HL-60/S4 (cell line): ENCODE data around the gene DYRK1B.

Experiments
- in situ Hi-C: fragments of 300-500 bp; cut with MboI; formaldehyde crosslinking; loops from 2 replicates; pipeline ENCODE4 v1.14.3; 2022; ENCODE audit warnings: low sequenced_read_pairs

Gene DYRK1B

DNA sequence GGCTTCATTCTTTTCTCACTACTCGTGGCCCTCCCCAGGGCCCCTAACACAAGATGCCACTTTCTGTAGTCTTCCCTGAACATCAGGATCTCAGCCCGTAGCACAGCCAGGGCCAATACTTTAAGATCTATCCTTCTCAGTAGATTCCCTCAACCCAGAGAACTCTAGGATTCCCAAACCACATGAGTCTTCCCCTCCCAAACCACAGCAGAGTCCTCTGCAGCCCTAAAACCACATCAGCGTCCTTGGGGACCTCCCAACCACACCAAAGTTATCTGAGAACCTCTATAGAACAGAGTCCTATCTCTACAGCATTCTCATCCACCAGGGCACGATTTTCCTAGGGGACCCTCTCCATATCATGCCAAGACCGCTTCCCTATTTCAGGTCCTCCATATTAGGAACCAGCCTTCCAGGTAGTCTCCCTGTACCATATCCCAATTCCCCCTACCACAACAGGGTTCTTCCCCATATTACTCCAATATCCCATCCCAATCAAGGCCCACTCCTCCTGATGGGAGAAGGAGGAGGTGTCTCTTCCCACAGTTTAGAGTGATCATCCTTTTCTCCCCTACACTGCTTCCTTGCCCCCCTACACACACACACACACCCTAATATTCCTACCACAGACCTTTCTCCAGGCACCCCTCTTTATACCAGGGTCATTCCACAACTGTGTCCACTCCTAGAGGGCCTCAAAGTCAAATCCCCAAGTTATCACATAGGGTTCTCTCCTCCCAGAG lies 1.4 kb downstream of the DYRK1B start:
- in situ Hi-C loops = no loop called here

DNA sequence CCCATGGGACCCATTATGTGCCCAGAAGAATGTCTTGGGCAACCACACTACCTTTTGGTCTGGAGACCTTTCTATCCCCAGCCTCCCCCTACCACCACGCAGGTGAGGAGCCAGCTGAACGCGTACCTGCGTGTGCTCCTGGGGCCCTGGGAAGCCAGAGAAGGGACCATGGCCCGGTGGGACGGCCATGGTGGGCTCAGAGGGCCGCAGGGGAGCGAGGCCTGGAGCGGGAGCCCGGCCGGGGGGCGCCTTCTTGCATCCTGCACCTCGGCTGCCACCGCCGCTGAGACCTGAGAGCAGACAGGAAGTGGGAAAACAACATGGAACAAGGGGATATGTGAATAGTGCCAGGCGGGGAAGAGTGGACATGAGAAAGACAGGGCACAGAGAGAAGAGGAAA lies 2.3 kb downstream of the DYRK1B start:
- in situ Hi-C loops = no loop called here

DNA sequence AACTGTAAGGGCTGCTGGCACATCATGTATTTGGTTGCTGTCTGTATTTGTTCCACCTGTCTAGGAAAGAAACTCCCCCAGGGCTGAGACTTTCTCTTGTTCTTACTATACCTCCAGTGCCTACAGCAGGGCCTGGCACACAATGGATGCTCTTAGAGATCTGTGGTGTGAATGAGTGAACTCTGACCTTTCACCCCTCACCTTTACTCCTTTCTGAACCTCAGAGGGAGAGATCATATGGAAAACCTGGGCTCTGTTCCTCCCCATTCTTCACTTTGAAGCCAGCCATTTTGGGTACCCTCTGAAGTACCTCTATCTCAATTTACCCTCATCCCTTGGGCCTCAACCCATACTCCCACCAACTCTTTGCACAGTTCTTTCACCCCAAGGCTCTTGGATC lies 3.1 kb downstream of the DYRK1B start:
- in situ Hi-C loops = no loop called here

DNA sequence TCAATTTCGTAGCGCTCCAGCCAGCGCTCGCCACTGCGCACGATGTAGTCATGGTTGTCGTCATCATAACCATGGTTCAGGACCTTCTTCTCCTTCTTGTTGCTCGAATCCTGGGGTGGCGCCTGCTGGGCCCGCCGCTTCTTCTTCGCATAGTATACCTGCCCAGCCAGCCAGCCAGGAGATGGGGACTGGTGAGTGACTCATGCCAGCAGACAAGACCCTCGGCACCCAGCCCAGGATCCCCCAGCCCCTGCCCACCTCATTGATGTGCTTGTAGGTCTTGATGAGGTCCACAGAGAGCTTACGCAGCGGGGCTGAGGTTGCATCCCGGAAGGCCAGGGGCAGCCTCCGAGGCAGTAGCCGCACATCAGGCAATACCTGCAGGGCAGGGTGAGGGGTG lies 3.6 kb downstream of the DYRK1B start:
- in situ Hi-C loops = no loop called here

DNA sequence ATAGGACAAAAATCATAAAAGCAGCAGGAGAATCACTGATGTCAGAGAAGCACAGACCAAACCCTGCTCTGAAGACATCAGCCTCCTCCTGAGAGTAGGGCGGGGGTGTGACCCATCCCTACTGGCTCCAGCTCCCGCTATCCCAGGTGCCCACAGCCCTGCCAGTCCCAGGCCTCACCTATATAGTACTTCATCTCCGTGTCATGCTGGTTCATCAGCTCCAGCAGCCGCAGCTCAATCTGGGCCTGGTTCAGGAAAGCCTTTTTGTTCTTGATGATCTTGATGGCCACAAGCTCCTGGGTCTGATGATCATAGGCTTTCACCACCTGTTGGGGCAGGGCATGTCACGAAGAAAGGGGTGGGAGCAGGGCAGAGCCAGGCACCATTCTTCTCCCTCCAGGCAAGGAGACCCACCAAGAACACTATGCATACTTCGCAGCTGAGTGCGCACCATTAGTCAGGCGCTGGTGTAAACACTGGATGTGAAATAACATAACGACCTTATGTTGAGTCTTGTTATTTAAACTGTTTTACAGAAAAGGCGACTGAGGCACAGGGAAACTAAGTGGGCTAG lies 4.2 kb downstream of the DYRK1B start:
- in situ Hi-C loops = no loop called here

DNA sequence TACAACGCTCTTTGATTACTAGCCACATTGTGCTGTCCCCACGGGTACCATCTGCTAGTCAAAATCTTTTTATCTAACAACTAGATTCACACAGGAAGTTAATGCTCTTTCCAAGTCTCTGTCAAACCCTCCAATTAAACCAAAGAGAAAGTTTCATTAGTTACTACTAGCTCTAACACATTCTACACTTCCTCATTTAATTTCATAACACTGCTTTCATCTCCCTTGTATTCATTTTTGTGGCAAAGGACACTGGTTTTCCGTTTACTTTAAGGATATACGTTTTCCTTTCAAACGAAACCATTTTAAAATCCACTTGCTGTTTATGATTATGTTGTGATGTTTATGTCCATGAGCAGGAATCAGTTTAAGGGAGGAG lies 5.3 kb downstream of the DYRK1B start:
- in situ Hi-C loops = no loop called here

DNA sequence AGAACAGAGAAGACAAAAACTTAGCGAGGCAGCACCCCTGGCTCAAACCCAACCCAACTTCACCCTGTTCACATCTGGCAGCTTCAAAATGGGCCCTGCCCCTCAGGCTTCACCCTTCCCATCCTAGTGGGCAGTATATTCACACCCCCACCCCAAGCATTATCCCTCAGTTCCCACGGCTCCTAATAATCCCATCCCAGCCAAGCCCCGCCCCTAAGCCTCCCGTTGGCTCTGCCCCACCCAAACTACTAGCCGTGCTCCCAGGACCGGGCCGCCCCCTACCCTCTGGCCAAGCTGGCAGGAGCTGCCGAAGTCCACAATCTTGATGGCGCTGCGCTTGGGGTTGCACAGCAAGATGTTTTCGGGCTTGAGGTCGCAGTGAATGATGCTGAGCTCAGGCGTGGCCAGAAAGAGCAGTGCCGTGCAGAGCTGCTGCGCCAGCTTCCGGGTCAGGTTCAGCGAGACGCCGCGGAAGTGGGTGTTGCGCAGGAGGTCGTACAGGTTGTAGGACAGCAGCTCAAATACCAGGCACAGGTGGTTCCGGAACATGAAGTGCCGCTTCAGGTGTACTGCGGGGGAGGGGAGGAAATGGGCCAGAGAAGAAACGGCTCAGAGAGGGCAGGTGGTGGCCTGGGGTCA lies 5.8 kb downstream of the DYRK1B start:
- in situ Hi-C loops = no loop called here

DNA sequence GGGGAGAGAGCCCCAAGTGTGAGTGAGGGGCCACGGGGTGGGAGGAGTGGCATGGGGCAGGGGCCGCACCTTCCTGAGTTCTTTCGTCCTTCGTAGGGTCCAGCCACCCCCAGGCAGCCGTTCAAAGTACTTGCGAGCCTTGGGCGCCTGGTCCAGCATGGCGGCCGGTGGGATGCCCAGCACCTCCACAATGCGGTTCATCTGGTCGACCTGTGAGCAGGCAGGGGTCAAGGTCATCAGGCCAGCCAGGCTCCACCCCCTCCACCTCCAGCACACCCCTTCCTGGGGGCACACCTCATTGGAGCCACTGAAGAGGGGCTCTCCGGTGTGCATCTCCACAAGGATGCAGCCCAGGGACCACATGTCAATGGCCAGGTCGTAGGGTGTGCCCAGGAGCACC lies 6.7 kb downstream of the DYRK1B start:
- in situ Hi-C loops = no loop called here

DNA sequence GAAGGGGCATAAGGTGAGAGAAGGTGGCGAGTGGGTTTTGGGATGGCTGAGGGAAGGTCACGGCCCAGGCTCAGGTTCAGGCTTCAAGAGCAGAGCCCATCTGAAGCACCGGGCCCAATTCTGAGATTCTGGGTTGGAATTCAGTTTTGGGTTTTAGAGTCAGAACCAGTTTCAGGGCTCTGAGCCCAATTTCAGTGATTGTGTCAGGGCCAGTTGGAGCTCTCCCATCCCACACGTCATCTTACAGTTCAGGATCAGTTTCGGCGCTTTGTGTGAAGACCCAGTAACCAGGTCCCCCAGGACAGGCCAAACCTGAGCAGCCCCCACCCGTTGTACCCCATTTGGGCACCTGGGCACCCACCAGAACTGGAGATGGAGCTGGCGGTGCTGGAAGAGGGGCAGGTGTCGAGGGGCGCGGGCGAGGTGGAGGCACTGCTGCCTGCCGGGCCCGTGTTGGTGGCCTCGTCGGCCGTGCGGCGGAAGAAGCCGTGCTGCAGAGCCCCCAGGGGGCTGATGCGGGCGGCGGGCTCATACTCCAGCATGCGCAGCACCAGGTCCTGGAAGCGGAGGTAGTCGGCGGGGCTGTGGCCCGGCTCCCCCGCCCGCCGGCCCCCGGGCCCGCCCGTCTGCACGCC lies 7.5 kb downstream of the DYRK1B start:
- in situ Hi-C loops = no loop called here

DNA sequence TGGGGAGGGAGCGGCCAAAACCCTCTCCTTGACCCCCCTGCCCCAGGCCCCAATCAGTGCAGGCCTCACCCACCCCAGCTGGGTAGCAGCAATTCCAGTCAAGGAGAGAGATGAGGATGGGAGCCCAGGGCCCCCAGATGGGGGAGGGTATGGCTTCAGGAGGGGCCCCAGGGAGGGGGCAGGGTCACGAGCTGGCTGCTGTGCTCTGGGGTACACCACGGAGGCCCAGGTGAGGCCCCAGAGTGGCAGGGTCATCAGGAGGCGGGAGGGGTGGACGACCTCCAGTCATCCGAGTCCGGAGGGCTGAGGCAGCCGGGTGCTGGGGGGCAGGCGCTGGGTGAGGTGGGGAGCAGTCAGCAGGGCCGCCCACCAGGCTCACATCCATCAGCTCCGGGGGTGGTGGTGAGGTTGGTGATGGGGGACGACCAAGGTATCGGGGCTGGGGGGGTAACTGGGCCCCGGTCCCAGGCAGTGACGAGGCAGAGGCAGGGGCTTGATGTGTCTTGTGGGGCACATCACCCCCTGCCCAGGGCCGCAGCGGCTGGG lies 8.4 kb downstream of the DYRK1B start:
- in situ Hi-C loops = no loop called here

DNA sequence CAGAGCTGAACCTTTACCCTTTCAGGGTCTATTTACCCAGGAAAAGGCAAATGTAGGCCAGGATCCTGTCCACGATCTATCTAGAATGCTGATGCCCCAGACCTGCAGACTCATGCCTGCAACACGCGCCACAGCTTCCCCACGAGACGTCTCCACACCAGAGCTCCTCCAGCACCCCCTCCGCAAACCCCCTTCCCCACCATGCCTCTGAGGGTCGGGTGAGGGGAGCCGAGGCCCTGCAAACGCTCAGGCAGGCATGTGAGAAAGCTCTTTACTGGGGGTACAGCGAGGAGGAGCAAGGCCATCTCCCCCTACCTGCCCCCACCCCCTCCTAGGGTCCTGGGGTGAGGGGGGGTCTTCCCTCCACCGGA lies 8.9 kb downstream of the DYRK1B start:
- in situ Hi-C loops = no loop called here

DNA sequence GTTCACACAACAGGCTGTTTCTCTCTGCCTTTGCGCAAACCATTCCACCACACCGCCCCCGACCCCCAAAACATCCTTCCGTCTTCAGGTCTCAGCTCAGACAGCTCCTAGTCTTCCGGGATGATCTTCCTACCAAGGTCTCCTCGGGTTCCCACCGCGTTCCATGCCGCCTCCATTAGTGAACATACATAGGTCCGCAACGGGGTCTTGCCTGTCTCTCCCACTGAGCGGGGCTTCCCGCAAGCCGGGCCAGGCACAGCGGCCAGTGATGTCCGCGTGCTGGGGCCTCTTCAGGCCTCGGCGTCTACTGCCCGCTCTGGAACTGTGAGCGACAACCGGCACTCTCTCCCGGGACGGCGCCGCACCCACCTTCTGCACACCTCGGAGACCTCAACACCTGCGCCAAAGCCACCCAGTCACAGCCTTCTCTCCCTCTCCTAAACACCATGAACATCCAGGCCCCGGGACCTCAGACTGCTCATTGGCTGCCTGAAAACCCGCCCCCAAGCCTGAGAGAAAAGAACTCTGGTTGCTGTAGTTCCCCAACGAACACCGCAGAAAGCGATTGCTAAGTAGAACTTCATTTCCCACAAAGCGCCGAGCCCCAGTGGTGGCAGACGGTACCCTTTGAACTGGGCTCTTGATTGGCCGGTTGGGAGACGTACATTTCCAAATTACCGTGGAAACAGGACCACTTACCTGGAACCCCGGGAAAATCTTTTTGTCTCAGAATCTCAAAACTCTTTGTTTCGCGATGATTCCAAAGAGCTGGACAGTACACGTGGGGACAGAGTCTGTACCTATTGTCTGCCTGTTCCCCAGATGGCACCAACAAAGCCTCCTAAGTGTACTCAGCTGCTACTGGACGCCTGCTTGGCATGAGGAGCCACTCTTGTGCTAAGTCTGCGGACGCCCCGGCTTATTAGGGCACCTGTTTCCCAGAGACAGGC lies 9.5 kb downstream of the DYRK1B start:
- in situ Hi-C loops = no loop called here

DNA sequence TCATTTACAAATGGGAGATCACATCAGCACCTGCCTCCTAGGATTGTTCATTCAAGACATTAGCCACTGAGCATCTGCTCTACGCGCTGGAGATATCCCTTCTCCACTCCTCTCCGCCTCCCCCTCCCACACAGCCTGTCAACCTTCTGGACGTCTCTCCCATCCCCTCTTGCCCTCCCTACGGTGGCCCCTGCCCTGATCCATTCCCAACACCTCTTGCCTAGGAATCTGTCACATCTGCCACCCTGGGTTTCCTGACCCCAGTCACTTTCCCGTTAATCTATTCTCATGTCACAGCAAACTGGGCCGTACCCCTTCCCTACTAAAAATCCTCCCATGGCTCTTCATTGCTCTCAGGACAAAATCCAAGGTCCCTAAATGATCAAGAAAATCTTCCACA lies 10.3 kb downstream of the DYRK1B start:
- in situ Hi-C loops = no loop called here

DNA sequence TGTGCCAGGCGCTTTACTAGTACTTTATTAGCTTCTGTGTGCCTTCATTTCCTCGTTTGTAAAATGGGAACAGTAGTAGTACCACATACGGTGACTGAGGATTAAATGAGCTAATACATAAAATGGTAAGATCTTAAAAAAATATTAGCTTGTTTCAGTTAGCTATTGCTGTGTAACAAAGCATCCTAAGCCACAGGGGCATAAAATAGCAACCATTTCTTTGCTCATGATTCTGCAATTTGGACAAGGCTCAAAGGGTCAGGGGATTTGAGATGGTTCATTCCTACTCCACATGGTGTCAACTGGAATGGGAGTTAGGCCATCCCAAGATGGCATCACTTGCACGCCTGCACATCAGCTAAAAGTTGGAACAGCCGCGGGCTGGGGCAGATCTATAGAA lies 13.3 kb downstream of the DYRK1B start:
- in situ Hi-C loops = no loop called here

DNA sequence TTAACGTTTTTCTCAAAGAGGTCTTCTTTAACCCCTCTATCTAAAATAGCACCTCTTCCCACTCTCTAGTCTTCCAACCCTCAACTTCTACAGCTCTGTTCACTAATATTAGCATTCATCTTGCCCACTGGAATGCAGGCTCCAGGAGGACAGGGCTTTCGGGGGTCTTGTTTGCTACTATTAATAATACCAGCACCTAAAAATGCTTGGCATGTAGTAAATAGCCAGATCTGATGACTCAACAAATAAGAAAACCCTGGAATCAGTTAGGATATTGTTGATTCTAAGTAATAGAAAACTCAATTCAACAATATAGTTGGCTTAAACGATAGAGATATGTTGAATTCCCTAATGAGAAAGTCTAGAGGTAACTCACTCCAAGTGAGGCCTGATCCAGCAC lies 14.2 kb downstream of the DYRK1B start:
- in situ Hi-C loops = no loop called here

DNA sequence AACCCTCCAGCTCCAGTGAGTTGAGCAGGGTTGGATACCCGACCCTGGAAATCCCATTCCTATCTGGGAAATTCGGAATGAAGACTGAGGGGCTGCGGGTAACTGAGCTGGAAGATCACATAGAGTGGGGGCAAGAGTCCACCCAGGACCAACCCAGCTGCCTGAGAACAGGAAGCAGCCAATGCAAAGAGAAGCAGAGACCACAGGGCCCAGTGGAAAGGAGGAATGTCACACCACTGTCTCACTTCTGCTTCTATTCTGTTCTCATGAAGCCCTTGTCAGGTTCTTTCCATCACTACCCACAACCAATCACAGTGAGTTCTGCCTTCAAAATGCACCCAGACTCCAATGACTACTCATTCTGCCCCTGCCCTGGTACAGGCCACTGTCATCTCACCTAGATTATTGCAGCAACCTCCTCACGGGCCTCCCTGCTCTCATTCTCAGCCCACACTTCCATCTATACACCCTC lies 15.3 kb downstream of the DYRK1B start:
- in situ Hi-C loops = no loop called here

DNA sequence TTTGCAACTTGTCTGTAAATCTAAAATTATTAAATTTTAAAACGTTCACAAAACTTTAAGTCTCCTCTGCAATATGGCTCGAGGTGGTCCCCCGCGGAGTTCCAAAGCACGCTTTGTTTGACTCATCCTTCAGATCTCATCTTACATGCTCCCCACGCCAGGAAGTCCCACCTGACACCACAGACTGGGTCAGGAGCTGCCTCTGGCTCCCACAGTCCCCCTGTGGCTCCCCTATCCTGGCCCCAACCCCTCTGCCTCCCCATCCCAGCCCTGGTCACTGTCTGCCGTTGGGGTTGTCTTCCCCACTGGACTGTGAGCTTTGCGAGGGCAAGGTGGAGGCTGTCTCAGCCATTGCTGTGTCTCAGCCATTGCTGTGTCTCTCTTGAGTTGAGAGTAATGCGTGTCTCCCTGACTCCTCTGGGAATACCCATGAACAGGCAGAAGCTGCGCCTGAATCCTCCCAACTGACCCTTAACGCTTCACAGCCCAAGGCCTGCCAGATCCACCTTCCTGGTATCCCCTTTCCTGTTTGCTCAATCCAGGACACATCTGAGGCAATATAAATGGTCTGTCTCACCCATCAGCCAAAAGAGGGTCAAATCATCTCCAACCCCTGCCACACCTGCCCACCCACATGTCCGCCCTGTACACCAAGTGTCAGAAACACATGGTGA lies 15.9 kb downstream of the DYRK1B start:
- in situ Hi-C loops = no loop called here

DNA sequence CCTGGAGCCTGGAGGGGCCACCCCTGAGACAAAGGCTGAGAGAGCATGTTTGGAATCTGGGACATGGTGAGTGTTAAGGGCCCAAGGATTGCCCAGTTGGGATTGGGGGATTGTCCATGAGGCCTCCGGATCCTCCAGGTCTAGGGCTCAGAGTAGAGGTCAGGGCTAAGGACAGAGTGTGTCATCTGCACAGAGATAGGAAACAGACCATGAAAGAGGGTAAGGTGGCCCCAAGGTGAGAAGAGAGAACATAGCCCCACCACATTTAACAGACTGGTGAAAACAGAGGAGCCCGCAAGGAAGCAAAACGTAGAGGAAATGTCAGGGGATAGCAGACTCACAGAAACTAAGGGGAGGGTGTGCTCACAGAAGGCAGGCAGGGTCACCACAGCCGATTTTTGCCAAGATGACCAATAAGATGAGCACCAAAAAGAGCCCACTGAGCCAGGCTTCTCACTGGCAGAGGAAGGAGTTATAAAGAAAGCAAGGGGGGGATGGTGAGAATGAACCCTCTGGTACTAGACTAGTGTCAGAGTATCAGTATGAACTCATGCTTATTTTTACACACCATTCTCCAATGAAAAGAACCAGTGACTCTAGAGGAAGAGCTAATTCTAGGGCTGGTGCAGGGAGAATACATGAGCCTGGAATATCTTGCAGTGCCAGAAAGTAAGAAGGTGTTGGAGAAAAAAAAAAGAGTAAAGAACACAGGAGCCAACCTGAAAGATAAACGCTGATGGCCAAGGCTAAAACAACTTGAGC lies 17.5 kb downstream of the DYRK1B start:
- in situ Hi-C loops = no loop called here

DNA sequence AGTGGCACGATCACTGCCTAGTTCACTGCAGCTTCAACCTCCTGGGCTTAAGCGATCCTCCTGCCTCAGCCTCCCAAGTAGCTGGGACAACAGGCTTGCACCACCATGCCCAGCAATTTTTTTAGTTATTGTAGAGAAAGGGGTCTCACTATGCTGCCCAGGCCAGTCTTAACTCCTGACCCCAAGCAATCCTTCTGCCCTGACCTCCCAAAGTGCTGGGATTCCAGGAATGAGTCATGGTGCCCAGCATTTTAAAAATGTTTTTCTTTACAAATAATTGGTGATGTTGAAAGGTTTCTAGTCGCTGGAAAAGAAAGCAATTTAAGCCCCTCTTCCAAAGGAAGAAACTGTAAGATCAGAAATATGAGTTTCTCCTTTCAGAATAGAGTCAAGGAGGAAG lies 19.4 kb downstream of the DYRK1B start:
- in situ Hi-C loops = no loop called here
